Mammary epithelial cell (primary cell): ENCODE results near the gene SPR.

Experiments used
- EZH2 ChIP-seq: IDR thresholded peaks from 2 replicates; pipeline ENCODE4 v1.6.1; 2012; ENCODE audit warnings: low read length, inconsistent platforms, borderline replicate concordance
- TF ChIP-seq, protein P1 (sequence below), 2 donors: IDR thresholded peaks in 1 of 2; conservative IDR thresholded peaks in 1 of 2; 2 replicates each; pipeline ENCODE4 v1.5.1; 2011 to 2012; ENCODE audit warnings: inconsistent platforms in 2 of 2, low read length in 2 of 2, mild to moderate bottlenecking in 2 of 2, control low read depth in 1 of 2, low read depth in 1 of 2; ENCODE audit not compliant: insufficient read depth in 1 of 2; ENCODE audit errors: extremely low read depth in 1 of 2

GRCh38 chr2:72840066-72840465 is 47.1 kb upstream of the SPR start:
- TF ChIP-seq, protein P1, sequence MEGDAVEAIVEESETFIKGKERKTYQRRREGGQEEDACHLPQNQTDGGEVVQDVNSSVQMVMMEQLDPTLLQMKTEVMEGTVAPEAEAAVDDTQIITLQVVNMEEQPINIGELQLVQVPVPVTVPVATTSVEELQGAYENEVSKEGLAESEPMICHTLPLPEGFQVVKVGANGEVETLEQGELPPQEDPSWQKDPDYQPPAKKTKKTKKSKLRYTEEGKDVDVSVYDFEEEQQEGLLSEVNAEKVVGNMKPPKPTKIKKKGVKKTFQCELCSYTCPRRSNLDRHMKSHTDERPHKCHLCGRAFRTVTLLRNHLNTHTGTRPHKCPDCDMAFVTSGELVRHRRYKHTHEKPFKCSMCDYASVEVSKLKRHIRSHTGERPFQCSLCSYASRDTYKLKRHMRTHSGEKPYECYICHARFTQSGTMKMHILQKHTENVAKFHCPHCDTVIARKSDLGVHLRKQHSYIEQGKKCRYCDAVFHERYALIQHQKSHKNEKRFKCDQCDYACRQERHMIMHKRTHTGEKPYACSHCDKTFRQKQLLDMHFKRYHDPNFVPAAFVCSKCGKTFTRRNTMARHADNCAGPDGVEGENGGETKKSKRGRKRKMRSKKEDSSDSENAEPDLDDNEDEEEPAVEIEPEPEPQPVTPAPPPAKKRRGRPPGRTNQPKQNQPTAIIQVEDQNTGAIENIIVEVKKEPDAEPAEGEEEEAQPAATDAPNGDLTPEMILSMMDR (conservative IDR thresholded peaks at IDR 0.05 in 1 of 2, IDR thresholded peaks at IDR 0.05 in 1 of 2; ENCODE audit: extremely low read depth in 1 of 2, insufficient read depth in 1 of 2, low read depth in 1 of 2, low read length in 2 of 2): no peak
- TF ChIP-seq EZH2: no peak
